ENCODE results near the gene CDKN1C.

The CDKN1C gene

DNA sequence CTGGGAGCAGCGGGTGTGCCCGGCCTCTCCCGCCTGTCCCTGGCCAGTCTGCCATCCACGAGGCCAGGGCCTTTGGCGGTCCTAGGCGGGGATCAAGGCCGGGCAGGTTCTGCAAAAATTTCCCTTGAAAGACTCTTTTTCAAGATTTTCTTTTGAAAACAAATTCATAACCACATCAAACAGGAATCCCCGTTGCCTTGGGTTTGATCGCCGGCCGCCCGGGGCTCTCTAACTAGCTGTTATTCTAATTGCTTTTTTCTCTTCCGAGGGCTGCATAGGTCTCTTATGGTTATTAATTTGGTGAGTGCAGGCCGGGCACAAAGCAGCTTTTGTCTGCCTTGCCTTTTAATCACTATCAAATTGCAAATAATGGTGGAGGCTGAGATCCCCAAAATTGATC, 42.0 kb downstream of the CDKN1C start:
- no peak for DNase-seq

DNA sequence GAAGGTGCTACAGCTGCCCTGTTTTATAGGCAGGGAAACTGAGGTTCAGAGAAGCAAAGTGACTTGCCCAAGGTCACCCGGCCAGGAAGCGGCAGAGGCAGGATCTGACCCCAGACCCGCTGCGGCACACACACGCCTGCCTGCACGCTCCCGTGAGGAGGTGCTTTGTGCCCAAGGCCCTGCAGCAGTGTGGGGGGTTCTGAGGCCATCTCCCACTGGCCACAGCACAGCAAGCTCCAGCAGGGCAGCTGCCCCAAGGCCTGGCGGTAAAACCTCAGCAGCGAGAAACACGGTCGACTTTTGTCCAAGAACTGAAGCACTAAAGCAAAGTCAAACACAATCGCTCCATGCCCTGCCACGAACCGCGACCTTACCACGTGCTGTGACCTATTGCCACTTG, 42.7 kb downstream of the CDKN1C start:
- DNase-seq, result no peak

DNA sequence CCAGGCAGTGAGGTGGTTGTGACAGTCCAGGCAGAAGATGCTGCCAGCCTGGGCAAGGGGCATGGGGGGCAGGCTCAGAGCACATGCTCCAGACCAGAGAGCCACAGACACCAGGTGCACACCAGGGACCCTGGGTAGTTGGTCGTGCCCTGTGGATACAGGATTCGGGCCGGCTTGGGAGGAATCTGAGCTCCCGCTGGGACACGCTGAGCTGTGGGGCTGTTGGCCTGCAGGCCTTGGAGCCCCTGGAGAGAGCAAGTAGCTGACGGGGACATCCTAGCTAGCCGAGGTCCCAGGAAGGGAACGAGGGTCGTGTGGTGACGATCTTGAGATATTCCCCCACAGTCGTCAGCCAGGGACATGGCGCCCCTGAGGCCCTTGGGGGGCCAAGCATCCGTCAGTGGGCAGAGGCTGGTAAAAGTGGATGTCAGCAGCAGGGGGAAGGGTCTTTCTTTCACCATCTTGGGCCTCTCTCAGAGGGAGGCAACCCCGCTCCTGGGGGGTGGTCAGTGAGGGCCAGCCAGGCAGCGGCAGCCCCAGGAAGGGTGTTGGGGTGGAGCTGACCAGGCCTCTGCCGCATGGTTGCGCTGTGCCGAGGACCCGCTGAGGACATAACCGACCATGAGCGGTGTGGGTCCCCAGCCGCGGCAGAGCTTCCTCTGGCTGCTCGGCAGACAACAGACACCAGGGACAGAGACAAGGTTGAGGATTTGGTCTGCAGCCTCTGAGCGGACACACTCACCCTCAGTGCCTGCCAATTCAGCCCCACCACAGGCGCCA, 44.0 kb downstream of the CDKN1C start:
- no peak for DNase-seq

DNA sequence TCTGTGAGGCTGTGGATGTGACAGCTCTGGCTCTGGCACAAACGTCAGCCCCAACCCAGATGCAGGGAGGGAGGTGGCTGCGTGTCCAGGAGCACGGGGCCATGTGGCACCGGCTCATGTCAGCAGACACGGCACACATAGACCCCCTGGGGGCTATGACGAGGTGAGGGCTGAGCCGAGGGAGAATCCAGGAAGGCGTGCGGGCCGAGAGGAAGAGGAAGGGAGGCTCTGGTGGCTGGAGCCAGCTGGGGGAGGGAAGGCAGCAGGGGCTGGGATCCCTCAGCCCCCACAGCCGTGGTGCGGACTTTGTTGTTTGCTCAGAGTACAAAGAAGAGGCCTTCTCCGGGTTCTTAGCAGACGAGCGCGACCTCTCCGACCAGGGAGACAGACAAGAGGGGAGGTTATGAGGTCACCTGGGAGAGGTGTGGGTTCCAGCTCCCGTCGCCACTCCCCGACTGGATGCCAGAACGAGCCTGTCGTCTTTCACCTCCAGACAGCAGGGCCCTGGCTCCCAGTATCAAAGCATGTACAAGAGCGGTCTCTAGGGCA, 46.1 kb downstream of the CDKN1C start:
- no peak for DNase-seq

DNA sequence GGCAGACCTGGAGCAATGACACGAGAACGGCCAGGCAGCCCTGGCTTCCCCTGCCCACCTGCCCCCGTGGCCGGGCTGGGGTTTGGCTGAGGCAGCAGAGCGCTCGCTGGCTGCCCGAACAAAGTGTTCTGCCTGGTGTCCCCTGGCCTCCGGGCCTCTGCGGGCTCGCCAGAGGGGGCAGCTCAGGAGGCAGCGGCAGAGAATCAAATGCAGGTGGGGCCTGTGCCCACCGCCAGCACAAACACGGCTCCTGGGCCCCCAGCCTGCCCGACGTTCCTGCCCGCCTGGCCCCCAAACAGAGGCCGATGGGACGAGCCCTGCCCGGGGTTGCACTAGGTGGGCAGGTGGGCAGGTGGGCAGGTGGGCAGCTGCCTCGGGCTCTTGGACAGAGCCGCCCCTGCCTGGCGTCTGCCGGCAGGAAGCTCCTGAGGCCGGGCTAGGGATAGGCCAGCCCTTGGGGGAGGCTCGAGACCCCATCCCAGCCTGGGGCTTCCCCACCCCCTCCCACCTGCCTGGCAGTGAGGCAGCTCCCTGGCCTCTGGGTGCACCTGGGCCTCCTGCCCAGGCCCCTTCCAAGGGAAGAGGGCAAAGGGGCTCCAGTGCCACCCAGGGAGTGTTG, 46.8 kb downstream of the CDKN1C start:
- no peak for DNase-seq

DNA sequence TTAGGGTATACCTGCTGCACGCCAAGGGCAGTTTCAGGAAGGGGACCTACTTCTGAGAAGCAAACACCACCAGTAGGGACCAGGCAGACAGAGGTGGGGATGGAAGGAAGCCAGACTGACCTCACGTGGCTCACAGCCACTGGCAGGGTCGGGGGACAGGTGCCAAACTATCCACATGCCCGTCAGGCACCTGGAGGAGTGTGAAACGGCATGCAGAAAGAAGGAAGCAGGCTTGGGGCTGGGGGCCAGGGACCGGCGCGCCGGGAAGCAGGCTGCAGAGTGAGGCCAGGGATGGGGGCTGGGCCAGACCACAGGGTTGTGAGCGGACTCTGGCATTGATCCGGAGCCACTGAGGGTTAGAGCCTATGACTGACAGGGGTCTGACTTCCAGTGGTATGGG, 47.5 kb downstream of the CDKN1C start:
- DNase-seq, result no peak

DNA sequence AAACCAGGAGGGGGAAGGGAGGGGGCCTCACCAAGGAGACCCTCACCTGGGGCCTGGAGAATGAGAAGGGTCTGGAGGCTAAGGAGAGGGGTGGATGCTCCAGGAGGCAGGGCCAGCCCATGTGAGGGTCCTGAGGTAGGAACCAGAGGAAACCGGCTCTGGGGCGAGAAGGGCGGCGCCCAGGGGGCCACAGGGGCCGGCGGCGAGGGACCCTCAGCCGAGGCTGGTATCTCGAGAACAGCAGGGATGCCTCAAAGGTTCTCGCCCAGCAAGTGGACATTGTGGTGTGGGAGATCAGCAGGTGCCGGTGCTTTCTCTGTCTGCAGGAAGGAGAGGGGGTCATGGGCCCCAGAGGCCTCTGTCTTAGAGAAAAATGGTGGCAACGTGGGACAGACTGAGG, 47.9 kb downstream of the CDKN1C start:
- DNase-seq, result no peak

DNA sequence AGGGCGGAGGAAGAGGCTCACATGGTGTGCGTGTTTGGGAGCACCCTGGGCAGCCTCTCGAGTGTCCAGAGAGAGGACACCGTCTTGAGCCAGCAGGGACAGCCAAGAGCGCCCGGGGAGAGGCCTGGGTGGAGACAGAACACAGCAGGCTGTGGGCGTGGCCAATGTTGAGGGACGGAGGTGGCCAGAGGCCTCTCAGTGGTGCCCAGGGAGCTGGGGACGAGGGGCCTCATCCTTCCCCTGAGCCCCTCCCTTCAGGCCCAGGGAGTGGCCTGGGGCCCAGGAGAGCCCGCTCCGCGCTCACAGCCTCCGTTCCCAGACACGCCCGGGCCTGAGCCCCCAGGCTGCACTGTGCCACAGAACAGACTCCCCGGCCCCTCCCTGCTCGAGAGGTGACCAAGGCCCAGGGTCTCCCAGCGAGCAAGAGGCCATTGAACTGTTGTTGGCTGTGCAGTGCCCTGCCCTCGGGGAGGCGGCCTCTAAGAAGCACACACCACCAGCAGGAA, 48.4 kb downstream of the CDKN1C start:
- DNase-seq, result no peak

DNA sequence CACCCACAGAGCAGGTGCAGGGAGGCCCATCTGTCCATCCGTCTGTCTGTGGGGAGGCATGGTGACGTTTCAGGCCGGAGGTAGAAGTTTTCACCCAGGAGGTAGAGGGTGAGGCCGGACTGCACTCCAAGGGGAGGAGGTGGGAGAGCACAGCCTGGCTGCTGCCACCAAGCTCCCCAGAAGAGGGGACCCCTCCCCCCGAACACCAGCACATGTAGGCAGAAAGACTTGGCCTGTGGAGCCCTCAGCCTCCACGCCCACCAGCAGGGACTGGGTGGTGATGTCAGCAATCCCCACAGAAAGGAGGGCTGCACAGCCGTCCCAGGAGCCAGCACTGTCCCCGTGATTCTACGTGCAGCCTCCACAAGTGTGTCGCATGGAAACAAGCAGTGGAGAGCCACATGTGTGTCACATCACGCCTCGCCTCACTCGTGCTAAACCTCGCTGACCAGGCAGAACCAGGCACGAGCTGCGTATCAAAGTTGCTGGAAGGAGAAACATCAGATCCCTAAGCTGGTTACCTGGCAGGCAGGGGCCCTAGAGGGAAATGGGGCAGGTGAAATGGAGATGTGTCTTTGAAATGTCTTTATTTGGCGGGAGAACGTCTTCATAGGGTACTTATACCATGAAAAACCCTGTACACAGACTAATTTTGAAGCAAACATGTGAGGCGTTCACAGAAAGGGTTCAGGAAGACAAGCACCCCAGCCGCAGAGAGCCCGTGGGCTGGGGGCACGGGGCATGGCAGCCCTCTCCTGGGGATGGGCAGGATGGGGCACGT, 49.1 kb downstream of the CDKN1C start:
- DNase-seq, result no peak

DNA sequence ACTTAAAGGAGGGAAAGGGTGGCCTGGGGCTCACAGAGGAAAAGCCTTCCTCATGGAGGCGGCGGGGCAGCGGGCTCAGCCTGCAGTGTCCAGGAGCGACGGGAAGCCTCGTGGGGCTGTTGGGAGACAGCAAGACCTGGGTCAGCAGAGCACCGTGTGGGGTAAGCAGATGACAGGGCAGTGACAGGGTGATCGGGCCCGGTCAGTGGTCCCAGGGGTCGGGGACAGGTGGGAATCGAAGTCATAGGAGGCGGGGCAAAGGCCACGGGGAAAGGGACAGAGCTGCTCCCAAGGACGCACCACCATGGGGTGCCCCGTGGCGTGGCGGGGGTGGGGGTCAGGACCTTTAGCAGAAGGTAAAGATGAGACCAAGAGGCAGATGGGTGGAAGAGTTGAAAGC, 49.8 kb downstream of the CDKN1C start:
- DNase-seq, result no peak

DNA sequence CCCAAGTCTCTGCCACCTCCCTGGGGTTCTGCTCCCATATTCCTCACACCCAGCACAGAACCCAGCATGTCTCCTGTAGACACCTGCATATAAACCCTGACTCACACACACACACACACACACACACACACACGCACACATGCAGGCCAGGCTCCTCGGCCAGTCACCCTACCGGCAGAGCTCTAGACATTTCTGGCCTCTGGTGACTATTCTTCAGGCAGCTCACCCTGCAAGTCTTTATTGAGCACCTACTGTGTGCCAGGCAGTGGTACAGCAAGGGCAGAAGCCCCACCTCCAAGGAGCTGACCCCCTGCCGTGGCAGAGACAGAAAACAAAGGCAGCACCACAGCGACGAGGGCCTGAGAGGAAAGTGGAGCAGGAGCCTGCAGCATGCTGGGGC, 50.3 kb downstream of the CDKN1C start:
- no peak for DNase-seq

DNA sequence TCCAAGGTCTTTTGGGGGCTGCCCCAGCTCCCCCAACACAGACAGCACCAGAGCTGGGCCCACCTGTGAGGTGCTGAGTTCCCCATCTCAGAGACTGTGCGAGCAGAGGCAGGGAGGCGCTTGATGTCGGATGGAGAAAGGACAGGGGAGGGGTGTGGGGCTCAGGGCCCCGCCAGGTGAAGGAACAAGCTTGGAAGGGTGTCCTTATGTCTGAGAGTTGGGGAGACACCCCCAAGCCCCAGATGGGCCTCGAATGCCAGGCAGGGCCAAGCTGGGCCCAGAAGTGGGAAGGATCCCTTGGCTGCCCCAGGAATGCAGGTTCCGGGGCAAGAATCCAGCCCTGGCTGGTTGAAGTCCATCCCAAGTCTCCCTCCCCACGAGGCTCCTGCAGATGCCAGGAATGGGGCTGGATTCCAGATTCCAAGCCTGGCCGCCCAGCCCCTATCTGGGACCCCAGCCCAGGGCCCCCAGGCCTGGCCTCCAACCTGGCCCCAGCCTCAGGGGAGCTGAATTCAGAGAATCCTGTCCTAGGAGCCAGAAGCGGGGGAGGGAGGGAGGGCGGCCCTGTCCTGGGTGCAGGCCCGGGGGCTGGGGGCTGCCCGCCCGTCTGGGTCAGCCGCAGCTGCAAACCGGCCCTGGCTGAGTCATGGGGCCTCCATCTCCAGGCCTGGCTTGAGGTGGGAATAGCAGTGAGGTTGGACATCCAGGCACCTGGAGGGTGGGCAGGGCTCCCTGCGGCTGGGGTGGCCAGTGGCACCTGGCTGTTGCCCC, 50.9 kb downstream of the CDKN1C start:
- no peak for DNase-seq

DNA sequence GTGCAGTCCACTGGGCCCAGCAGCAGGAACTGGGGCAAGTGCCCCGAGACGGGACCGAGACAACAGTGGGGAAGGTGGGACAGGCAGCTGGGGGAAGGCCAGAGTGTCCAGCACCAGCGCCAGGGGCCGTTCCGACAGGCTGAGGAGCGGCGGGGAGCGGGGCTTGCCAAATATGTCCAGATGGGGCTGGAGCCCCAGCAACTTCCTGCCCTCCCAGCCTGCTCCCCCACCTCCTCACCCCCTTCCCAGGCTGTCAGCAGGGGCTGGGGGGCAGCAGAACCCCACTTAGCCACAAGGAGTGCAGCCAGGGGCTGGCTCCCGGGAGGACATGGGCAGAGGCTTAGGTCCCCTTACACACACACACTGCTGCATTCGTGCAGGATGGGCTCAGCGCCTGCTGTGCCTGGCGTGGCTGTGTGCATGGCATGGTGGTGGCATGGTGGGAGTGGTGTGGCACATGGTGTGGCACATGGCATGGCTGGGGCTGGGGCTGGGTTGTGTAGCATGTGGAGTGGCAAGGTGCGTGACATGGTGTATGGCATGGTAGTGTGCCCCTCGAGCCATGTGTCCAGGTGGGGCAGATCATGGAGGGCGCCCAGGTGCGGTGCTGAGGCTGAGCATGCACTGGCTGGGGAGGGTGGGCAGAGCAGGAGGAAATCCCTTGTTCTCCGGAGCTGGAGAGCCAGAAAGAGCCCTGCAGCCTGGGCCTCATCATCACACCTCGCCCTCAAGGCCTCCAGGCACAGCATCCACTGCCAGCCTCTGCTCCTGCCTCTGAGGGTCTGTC, 51.7 kb downstream of the CDKN1C start:
- no peak for DNase-seq

Measured in activated CD8-positive, alpha-beta memory T cell treated with anti-CD3 and anti-CD28 coated beads for 24 hours (primary cell).